ENCODE results near the gene TOE1.
"Not testable (repeated sequence)": the region's sequence is repeated elsewhere in the genome, so short reads cannot be mapped to it uniquely, and the experiment has no call there.

Gene TOE1

DNA sequence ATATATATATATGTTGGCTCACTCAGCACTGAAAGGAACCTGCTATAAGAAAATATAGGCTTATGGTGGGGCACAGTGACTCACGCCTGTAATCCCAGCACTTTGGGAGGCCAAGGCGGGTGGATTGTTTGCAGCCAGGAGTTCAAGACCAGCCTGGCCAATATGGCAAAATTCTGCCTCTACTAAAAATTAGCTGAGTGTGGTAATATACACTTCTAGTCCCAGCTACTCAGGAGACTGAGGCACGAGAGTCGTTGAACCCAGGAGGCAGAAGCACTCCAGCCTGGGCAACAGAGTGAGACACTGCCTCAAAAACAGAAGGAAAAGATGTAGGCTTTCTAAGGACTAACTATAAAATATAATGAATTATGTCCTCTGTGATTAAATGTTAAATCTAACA, 14.9 kb downstream of the TOE1 start:
- DNase-seq (ENCODE audit: low read depth in 2 of 3, low spot score in 1 of 3): no peak

DNA sequence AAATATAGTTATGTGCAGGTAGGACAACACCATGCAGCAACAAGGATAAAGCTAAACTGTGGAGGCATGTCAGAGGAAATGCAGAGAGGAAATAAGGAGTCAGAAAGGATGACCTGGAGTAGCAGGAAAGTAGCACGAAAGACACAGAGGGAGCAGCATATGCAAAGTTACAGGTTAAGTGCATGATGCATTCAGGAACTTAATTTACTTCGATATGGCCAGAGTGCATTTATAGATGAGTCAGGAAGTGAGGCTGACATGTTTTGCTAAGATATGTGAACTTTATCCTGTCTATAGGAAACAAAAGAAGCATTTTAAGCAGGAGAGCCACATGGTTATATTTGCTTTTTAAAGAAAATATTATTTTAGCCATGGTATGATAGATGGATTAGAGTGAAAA, 15.7 kb downstream of the TOE1 start:
- no peak for DNase-seq (ENCODE audit: low read depth in 2 of 3, low spot score in 1 of 3)

DNA sequence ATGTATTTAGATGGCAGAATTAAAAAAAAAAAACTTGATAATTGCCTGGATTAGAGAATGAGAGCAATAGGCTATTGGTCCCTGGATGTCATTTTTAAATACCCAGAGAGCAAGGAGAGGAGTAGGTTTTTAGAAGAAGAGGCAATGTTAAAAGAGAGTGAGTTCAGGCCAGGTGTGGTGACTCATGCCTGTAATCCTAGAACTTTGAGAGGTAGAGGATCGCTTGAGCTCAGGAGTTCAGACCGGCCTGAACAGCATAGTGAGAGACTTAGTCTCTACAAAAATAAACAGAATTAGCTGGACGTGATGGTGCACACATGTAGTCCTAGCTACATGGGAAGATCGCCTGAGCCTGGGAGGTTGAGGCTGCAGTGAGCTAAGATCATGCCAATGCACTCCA, 16.2 kb downstream of the TOE1 start:
- DNase-seq (ENCODE audit: low read depth in 2 of 3, low spot score in 1 of 3): no peak

DNA sequence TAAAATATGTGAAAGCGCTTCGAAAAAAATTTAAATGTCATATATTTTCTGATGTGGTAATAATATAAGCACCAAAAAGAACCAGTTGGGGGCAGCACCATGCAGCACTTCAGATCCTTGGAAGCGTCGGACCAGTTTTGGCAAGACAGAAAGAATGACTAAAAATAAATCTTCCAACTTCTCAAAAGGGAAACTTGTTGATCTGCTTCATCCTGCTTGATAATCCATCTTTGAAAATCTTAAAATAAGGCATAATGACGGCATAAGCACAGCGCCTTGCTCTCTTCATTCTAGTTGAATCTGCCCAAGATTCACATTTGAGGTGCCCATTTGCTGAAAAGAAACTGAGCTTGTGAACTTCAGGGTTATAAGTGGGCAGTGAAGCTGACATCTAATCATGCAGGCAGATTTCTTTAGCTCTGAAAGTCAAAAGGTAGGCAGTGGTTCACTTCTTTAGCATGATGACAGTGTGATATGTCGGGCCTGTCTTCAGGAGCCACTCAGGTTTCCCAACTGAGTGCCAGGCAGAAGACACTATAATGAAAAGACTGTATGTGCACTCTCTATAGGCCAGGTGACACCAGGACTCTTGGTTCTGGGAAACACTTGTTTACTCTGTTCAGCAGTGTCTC, 20.0 kb downstream of the TOE1 start:
- peak in 2 of 3 donors; percentile 38 to 65 for DNase-seq (ENCODE audit: low read depth in 2 of 3, low spot score in 1 of 3)

DNA sequence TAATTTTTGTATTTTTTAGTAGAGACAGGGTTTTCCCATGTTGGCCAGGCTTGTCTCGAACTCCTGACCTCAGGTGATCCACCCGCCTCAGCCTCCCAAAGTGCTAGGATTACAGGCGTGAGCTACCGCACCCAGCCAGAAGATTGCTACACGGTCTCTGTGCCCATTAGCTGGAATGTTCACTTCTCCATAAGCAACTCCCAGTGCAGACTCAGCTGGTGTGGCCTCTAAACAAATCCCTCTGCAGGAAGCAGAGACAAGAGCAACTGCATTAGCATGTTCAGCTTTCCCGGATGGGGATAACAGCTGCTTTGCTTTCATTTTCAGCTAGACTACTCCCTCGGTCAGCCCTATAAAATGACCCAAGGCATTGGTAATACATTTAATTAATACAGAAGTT, 21.0 kb downstream of the TOE1 start:
- not testable (repeated sequence) for DNase-seq (ENCODE audit: low read depth in 2 of 3, low spot score in 1 of 3)

DNA sequence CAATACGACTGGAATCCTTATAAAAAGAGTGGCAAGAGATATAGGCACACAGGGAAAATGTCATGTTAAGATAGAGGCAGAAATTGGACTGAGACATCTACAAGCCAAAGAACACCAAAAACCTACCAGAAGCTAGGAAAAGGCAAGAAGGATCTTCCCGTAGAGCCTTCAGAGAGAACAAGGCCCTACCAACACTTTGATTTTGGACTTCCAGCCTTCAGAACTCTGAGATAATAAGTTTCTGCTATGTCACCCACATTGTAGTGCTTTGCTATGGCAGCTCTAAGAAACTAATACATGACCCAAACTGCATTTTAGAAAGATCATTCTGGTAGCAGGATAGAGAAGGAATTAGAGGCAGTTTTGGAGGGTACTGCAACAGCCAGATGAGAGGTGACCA, 24.3 kb downstream of the TOE1 start:
- DNase-seq (ENCODE audit: low read depth in 2 of 3, low spot score in 1 of 3): no peak

DNA sequence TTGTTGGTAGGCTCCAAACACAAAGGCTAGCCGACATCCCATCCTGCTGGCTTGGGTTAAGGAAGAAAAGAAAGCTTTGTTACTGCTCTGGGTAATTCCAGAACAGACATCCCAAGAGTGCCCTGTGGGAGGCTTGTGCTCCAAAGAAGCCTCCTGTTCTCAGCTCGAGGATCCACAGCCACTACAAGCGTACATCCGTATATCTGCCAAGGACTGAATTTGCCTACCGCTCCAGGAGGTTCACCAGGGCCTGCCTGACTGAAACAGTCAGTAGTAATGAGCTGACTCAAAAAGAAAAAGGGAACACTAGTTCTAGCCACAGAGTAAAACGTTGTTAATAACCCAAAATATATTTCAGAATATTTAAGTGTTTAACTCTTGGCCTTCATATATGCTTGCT, 25.1 kb downstream of the TOE1 start:
- DNase-seq (ENCODE audit: low read depth in 2 of 3, low spot score in 1 of 3): no peak

DNA sequence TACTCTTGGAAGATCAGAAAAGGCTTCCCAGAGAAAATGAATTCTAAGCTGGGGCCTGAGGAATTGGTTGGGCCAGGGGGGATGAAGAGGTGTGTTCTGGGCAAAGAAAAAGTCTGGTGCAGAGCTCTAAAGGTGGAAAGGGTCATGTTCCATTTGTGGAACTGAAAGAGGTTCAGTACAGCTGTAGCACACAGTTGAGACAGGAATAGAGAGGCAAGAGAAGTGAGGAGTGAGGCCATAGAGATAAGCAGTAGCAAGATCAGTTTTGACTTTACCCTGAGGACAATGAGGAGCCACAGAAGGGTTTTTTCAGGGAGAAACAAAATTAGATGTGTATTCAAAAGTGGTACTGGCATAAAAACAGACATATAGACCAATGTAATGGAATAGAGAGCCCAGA, 30.6 kb downstream of the TOE1 start:
- no peak for DNase-seq (ENCODE audit: low read depth in 2 of 3, low spot score in 1 of 3)

DNA sequence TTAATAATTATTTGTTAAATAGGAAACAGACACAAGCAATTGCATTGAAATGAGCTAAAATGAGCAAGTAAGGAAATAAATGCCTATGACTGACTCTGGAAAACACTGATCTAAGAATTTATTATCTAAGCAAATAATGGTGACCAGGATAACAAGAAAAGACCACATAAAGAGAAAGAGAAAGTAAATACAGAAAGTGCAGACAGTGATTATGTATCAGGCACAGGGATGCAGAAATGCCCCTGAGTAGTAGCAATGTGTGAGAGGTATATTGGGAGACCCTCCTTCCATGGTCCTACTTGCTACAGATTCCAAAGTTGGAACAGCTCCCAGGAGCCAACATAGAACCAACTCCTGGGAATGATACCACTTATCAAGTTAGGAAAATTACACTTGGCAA, 33.6 kb downstream of the TOE1 start:
- no peak for DNase-seq (ENCODE audit: low read depth in 2 of 3, low spot score in 1 of 3)

DNA sequence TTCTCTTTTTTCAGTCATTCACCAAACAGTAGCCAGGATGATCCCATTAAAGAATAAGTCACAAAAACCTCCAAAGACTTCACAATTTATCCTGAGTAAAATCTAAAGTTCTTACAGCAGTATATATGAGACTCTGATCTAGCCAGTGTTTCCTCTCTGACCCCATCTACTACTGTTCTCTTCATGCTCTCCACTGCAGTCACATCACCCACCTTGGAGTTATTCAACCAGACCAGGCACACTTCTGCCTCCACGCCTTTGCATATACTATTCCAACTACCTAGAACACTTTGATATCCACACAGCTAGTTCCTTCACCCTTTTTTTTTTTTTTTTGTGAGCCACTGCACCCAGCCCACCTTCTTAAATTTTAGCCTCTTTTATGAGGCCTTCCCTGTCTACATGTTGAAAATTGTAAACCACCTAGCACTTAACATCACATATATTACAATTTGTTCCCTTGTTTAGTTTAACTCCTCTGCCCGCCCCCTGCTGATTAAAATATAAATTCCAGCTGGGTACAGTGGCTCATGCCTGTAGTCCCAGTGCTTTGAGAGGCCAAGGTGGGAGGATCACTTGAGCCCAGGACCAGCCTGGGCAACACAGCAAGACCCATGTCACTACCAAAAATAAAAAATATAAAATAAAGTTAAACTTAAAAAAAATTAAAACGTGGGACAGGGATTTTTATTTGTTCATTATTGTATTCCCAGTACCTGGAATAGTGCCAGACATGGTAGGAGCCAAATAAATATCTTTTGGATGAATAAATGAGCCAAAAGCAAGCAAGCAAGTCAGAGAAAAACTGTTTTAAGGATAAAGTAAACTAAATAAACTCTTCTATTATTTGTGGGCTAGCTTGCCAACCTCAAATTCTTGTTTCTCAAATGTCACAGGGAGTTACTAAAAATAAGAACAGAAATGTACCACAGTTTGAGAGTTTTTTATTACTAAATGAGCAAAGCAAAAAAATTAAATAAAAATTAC, 35.4 kb downstream of the TOE1 start:
- DNase-seq (ENCODE audit: low read depth in 2 of 3, low spot score in 1 of 3): no peak

DNA sequence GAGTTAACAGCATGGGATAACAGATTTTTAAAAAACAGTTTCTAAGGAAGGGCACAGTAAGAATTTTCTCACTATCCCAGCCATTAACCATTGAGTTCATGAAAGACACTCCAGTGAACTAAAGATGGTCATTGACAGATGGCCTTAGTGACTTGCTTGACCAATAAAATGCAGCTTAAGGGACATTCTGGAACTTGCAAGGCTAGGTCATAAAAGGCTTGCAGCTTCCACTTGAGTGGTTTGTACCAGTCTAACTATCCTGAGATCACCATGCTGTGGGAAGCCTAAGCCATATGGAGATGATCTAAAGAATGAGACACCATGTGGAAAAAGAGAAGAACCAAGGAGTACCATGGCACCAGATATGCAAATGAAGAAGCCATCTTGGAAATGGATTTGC, 38.2 kb downstream of the TOE1 start:
- DNase-seq (ENCODE audit: low read depth in 2 of 3, low spot score in 1 of 3): no peak

DNA sequence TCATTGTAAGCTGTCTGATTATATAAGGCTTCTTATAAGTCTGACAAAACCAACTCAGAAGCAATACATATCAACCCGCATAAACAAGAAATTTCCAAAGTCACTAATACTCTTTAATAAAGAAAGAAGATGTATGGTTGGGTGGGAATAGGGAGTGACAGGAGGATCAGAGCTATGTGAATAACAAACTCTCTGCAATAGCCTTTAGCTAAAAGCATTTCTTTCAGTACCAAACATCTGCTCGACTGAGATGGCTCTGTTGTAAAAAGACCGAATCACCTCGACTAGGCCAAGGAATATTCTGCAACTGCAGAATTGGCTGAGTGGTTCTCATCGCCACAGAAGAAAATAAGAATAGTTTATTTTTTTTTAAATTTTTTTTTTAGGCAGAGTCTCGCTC, 39.6 kb downstream of the TOE1 start:
- no peak for DNase-seq (ENCODE audit: low read depth in 2 of 3, low spot score in 1 of 3)

DNA sequence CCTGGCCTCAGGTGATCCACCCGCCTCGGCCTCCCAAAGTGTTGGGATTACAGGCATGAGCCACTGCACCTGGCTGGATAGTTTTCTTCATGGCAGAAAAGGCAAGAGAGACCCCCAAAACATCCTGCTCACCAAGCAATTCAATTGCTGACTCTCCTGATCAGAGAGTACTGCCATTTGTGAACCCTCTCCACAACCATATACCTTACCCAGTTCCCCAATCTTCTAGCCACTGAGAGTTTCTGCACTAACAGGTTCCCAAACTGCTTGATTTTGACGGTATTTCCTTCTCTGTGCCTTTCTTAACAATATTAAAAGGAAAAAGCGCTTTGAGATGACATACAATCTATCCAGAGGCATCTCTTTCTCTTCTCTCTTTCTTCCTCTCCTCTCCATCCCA, 40.2 kb downstream of the TOE1 start:
- no peak for DNase-seq (ENCODE audit: low read depth in 2 of 3, low spot score in 1 of 3)

DNA sequence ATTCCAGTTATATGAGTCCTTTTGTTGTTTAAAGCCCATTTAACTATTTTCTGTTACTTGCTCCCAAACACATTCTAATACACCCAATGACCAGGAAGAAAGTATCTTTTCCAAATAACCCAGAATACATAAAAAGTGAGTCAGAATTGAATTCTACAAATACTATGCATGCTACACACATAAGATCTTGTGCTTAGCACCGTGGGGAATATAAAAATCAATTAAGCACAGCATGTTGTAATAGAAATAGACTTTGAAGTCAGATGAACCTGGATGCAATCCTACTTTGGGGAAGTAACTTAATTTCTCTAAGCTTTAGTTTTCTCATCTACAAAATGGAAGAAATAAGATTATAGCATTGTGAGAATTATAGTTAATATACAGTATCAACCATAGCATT, 40.8 kb downstream of the TOE1 start:
- no peak for DNase-seq (ENCODE audit: low read depth in 2 of 3, low spot score in 1 of 3)

DNA sequence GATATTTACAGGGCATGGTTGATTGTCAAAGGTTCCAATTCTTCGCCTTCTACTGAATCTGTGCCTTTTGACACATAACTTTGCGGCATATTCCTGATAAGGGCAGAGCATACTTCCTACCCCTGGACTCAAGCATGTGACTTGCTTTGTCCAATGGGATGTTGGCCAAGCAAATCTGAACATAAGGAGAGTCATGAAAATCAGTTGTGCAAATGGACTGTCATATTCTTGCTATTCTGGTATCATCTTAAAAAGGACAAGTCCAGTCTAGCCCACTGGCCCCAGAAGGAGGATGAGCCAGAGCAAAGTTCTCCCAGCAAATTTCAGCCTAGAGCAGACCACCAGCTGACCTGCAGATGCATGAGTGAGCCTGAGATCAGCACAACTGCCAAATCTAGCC, 41.3 kb downstream of the TOE1 start:
- DNase-seq (ENCODE audit: low read depth in 2 of 3, low spot score in 1 of 3): no peak

DNA sequence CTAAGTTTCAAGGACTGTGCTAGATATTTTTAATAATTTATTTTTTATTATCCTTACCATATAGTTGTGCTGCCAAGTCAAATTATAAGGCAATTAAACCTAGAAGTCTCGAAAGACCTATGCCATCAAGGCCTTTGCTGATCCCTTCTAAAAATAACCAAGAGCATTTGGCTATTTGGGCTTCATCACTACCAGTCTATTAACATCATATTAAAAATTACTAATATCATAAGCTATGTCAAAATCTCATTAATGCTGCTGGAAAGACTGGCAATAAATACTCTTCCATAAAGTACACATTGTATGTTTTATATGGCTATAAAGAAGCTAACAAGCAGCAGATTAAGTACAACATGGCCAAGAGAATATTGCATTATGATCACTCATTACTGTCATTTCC, 43.2 kb downstream of the TOE1 start:
- DNase-seq (ENCODE audit: low read depth in 2 of 3, low spot score in 1 of 3): no peak

DNA sequence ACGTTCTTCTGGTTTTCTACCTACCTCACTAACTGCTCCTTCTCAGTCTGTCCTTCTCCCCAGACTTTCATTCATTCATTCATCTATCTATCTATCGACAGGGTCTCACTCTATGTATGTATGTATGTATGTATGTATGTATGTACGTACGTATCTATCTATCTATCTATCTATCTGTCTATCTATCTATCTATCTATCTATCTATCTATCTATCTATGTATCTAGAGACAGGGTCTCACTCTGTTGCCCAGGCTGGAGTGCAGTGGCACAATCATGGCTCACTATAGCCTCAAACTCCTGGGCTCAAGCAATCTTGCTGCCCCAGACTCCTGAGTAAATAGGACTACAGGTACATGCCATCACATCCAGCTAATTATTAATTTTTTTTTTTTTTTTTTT, 44.2 kb downstream of the TOE1 start:
- not testable (repeated sequence) for DNase-seq (ENCODE audit: low read depth in 2 of 3, low spot score in 1 of 3)

DNA sequence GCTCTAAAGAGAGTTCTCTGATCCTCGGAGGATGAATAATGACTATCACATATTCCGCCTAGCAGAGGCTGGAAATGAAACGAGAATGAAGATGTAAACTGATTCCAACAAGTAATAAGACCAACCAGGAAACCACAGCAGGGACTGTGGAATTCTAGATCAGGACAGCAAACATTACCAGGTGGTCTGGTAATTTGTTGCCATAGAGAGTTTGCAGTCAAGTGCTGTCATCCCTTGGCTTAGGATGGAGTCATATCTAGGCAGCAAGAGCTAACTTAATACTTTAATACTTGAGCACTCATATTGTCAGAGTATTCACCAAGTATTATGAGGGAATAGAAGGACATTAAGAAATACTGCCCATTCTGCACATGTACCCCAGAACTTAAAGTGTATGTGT, 45.3 kb downstream of the TOE1 start:
- no peak for DNase-seq (ENCODE audit: low read depth in 2 of 3, low spot score in 1 of 3)

DNA sequence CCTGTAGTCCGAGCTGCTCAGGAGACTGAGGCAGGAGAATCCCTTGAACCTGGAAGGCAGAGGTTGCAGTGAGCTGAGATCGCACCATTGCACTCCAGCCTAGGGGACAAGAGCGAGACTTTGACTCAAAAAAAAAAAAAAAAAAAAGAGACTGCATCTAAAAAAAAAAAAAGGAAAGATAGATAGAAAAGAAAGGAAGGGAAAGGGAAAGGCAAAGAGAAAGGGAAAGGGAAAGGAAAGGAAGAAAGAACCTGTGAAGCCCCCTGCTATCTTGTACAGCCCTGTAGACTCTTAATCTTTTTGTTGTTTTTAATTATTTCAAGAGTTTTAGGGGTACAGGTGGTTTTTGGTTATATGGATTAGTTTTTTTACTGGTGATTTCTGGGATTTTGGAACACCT, 46.2 kb downstream of the TOE1 start:
- no peak for DNase-seq (ENCODE audit: low read depth in 2 of 3, low spot score in 1 of 3)

Data from stimulated activated CD4-positive, alpha-beta T cell treated with anti-CD3 and anti-CD28 coated beads, Interleukin-12 subunit alpha, Interleukin-12 subunit beta, amount 100 ng/mL, for 48 hours (primary cell).